ENCODE measurements around the gene WFDC5.

The WFDC5 gene

GRCh38 chr20:45100563-45101245, 14.3 kb downstream of the WFDC5 start, which contains the start of gene KCNS1 (continued):
- TF ChIP-seq SP3 (tag by site-specific recombination; IDR thresholded peaks at IDR 0.05) (no peak), YY2 (tag by site-specific recombination; IDR thresholded peaks at IDR 0.05) (no peak)

- no peaks in the 10 kb centered on the region for H3K4me1 ChIP-seq (ENCODE audit: control insufficient read depth, insufficient read depth, low read length)
- no peaks in the 10 kb centered on the region for H3K9me3 ChIP-seq (ENCODE audit: control insufficient read depth, insufficient read depth, low read depth, low read length)
- no peak overlapping the region for H3K27ac ChIP-seq (ENCODE audit: extremely low read depth, low read depth, low read length)
- no peaks in the 10 kb centered on the region for H3K36me3 ChIP-seq (ENCODE audit: control insufficient read depth in 2 of 2, insufficient read depth in 1 of 2, low read length in 2 of 2)
- CTCF ChIA-PET = interaction anchor here (1.7 to 5.2 kb wide), 4 partner anchors 13 to 196 kb away, joined by 6 to 90 read pairs (median 27); no protein-coding TSS in a partner anchor
- POLR2A ChIA-PET = no interaction called here
- no peak overlapping the region for H3K4me3 ChIP-seq (ENCODE audit: low read depth, low read length)
- no peak for TF ChIP-seq BCL11A (tag by site-specific recombination; IDR thresholded peaks at IDR 0.05; ENCODE audit: low read depth)
- no peak for TF ChIP-seq PRDM10 (tag by site-specific recombination; IDR thresholded peaks at IDR 0.05)
- TF ChIP-seq ZNF350 (tag by site-specific recombination; IDR thresholded peaks at IDR 0.05) = no peak
- no peak for TF ChIP-seq ZNF433 (tag by site-specific recombination; IDR thresholded peaks at IDR 0.05; ENCODE audit: low read depth)
- TF ChIP-seq ZNF239 (tag by site-specific recombination; IDR thresholded peaks at IDR 0.05) = no peak
- no peak for TF ChIP-seq GFI1B (tag by site-specific recombination; IDR thresholded peaks at IDR 0.05)
- TF ChIP-seq ZFHX2 (tag by site-specific recombination; conservative IDR thresholded peaks at IDR 0.05) = no peak
- TF ChIP-seq ZNF510 (tag by site-specific recombination; IDR thresholded peaks at IDR 0.05; ENCODE audit: insufficient replicate concordance) = no peak
Observed at GRCh38 chr20:45098103-45098773, 16.7 kb downstream of the WFDC5 start.

- Histone ChIP-seq H3K4me3 (ENCODE audit: low read depth, low read length) (no peak overlapping the region), H3K27ac (ENCODE audit: extremely low read depth, low read depth, low read length) (no peak overlapping the region), H3K4me1 (ENCODE audit: control insufficient read depth, insufficient read depth, low read length) (no peaks in the 10 kb centered on the region), H3K9me3 (ENCODE audit: control insufficient read depth, insufficient read depth, low read depth, low read length) (no peaks in the 10 kb centered on the region), H3K36me3 (ENCODE audit: control insufficient read depth in 2 of 2, insufficient read depth in 1 of 2, low read length in 2 of 2) (no peaks in the 10 kb centered on the region)
- ChIA-PET CTCF (interaction anchor here (0.6 to 5.2 kb wide), 8 partner anchors 9 to 196 kb away, joined by 3 to 112 read pairs (median 28); no protein-coding TSS in a partner anchor), POLR2A (no interaction called here)
- TF ChIP-seq PBX3 (CRISPR knock-in tag; IDR thresholded peaks at IDR 0.05) (no peak), ZNF26 (tag by site-specific recombination; IDR thresholded peaks at IDR 0.05) (no peak), ZNF514 (tag by site-specific recombination; IDR thresholded peaks at IDR 0.05) (no peak), ZNF174 (tag by site-specific recombination; IDR thresholded peaks at IDR 0.05) (no peak), EGR2 (tag by site-specific recombination; IDR thresholded peaks at IDR 0.05; ENCODE audit: low read depth) (no peak), GLIS1 (tag by site-specific recombination; IDR thresholded peaks at IDR 0.05) (no peak), ZNF621 (tag by site-specific recombination; IDR thresholded peaks at IDR 0.05) (no peak), ZBTB49 (tag by site-specific recombination; IDR thresholded peaks at IDR 0.05; ENCODE audit: low read depth) (no peak), ZNF324 (tag by site-specific recombination; IDR thresholded peaks at IDR 0.05) (no peak), ZNF146 (tag by site-specific recombination; IDR thresholded peaks at IDR 0.05) (no peak), ZNF701 (tag by site-specific recombination; IDR thresholded peaks at IDR 0.05) (no peak), ZNF19 (tag by site-specific recombination; IDR thresholded peaks at IDR 0.05; ENCODE audit: low read depth) (no peak), ZNF223 (tag by site-specific recombination; IDR thresholded peaks at IDR 0.05) (no peak), ZNF221 (tag by site-specific recombination; IDR thresholded peaks at IDR 0.05; ENCODE audit: borderline replicate concordance) (no peak)
Observed at GRCh38 chr20:45097485-45098102, 17.4 kb downstream of the WFDC5 start.
